A549 (cell line): ENCODE measurements around the gene KCNMA1. TPM values are rescaled to one million over a fixed set of nuclear protein-coding genes. Genes with fewer than 3 reads are reported as not detected.

Source experiments
- ATAC-seq, 2 experiments: fragments of 200-7000 bp in 1 of 2; fragments of >200 bp in 1 of 2; cut with Nextera tagmentation in 1 of 2; cut with Tn5 transposase in 1 of 2; 3 replicates each; pipeline versions ENCODE4 v1.8.0 to v1.9.1; 2018 to 2020; ENCODE audit warnings: mild to moderate bottlenecking in 1 of 2, moderate library complexity in 1 of 2
- CTCF ChIA-PET: fragments of 300-600 bp; sonication (Branson Sonifier 250); formaldehyde crosslinking; extraction: SDS; loops from one replicate; lab custom pipeline; 2021; ENCODE audit warnings: antibody characterized with exemption, inconsistent platforms; lab: Yijun Ruan, JAX
- POLR2A ChIA-PET: fragments of 350-600 bp; formaldehyde crosslinking; extraction: SDS; loops from one replicate; lab custom pipeline; 2021; ENCODE audit warnings: antibody characterized with exemption, inconsistent platforms; lab: Yijun Ruan, JAX
- DNase-seq, 2 experiments: peaks; one replicate each; pipeline versions ENCODE4 v3.0.0 to v3.0.0-alpha.2; 2011 to 2016; ENCODE audit warnings: low read depth in 1 of 2, low spot score in 1 of 2
- FAIRE-seq: peaks from 2 replicates; lab custom pipeline; 2011; peaks lifted over from hg19 to GRCh38; lab: Jason Lieb, UNC
- H3K27ac ChIP-seq, 2 experiments: fragments of >200 bp; sonication (Bioruptor Twin); formaldehyde crosslinking; 3 replicates each; pipeline ENCODE4 v1.5.1; 2016 to 2017
- H3K4me1 ChIP-seq: fragments of >200 bp; sonication (Bioruptor Twin); formaldehyde crosslinking; 3 replicates; pipeline ENCODE4 v1.6.1; 2016
- H3K4me2 ChIP-seq: fragments of >200 bp; sonication (Bioruptor Twin); formaldehyde crosslinking; 3 replicates; pipeline ENCODE4 v1.6.1; 2016
- H3K4me3 ChIP-seq: fragments of >200 bp; sonication (Bioruptor Twin); formaldehyde crosslinking; 3 replicates; pipeline ENCODE4 v1.5.1; 2016
- H3K9me3 ChIP-seq: fragments of >200 bp; sonication (Bioruptor Twin); formaldehyde crosslinking; 3 replicates; pipeline ENCODE4 v1.6.1; 2016
- BHLHE40 ChIP-seq: IDR thresholded peaks from 2 replicates; pipeline ENCODE4 v1.6.1; 2012; ENCODE audit warnings: low read depth, low read length, inconsistent platforms
- EP300 ChIP-seq, 2 experiments: fragments of >200 bp; sonication (Bioruptor Twin); formaldehyde crosslinking; IDR thresholded peaks; 2 replicates in 1 of 2; 3 replicates in 1 of 2; pipeline ENCODE4 v1.6.1; 2016 to 2017
- FOSL2 ChIP-seq, 2 experiments: fragments of 450-650 bp in 1 of 2; fragments of >200 bp in 1 of 2; sonication (Bioruptor Twin) in 1 of 2; formaldehyde crosslinking; IDR thresholded peaks; 2 replicates each; pipeline versions ENCODE4 v1.5.0 to v1.6.1; 2016 to 2020; ENCODE audit warnings: mild to moderate bottlenecking in 1 of 2, moderate library complexity in 1 of 2
- FOXS1 ChIP-seq: fragments of 250-450 bp; sonication (Bioruptor Pico); IDR thresholded peaks from 2 replicates; pipeline ENCODE4 v1.5.0; 2020; ENCODE audit warnings: mild to moderate bottlenecking, moderate library complexity
- HDAC2 ChIP-seq: fragments of 200-600 bp; sonication (generic); IDR thresholded peaks from 2 replicates; pipeline ENCODE4 v1.6.1; 2016
- HES2 ChIP-seq: fragments of >200 bp; sonication (Bioruptor Twin); formaldehyde crosslinking; IDR thresholded peaks from 2 replicates; pipeline ENCODE4 v1.6.1; 2016
- HOXA7 ChIP-seq: fragments of 250-450 bp; sonication (Bioruptor Pico); IDR thresholded peaks from 2 replicates; pipeline ENCODE4 v1.5.0; 2020; ENCODE audit warnings: mild to moderate bottlenecking, moderate library complexity
- HOXB13 ChIP-seq: fragments of 250-450 bp; sonication (Bioruptor Pico); IDR thresholded peaks from 2 replicates; pipeline ENCODE4 v1.5.0; 2020; ENCODE audit warnings: low read depth, mild to moderate bottlenecking, moderate library complexity
- JUNB ChIP-seq: fragments of >200 bp; sonication (Bioruptor Twin); formaldehyde crosslinking; IDR thresholded peaks from 2 replicates; pipeline ENCODE4 v1.6.1; 2016
- MAZ ChIP-seq: fragments of 150-350 bp; IDR thresholded peaks from 2 replicates; pipeline ENCODE4 v1.6.1; 2014; ENCODE audit warnings: antibody characterized with exemption, low read depth, low read length, borderline replicate concordance
- NPAS2 ChIP-seq: fragments of 250-450 bp; sonication (Bioruptor Pico); IDR thresholded peaks from 2 replicates; pipeline ENCODE4 v1.8.0; 2022; ENCODE audit warnings: mild to moderate bottlenecking, moderate library complexity, borderline replicate concordance
- PHF8 ChIP-seq: fragments of 200-600 bp; sonication (generic); IDR thresholded peaks from 2 replicates; pipeline ENCODE4 v1.6.1; 2016; ENCODE audit warnings: low read depth, mild to moderate bottlenecking, antibody characterized with exemption, moderate library complexity, borderline replicate concordance
- POLR2AphosphoS2 ChIP-seq: conservative IDR thresholded peaks from 2 replicates; pipeline ENCODE4 v1.6.1; 2012; ENCODE audit warnings: low read length, improper control_type of control experiment, inconsistent platforms
- RFX5 ChIP-seq: fragments of 450-650 bp; IDR thresholded peaks from 2 replicates; pipeline ENCODE4 v1.7.1; 2014; ENCODE audit warnings: antibody characterized with exemption, mild to moderate bottlenecking, moderate library complexity
- TFCP2L1 ChIP-seq: fragments of 250-450 bp; sonication (Bioruptor Pico); IDR thresholded peaks from 2 replicates; pipeline ENCODE4 v1.5.0; 2021; ENCODE audit warnings: mild to moderate bottlenecking
- USF2 ChIP-seq: fragments of 450-650 bp; IDR thresholded peaks from 2 replicates; pipeline ENCODE4 v1.6.1; 2014; ENCODE audit warnings: antibody characterized with exemption
- ZFP36 ChIP-seq: fragments of 450-650 bp; IDR thresholded peaks from 2 replicates; pipeline ENCODE4 v1.6.1; 2014; ENCODE audit warnings: borderline replicate concordance; ENCODE audit not compliant: partially characterized antibody
- ZSCAN20 ChIP-seq: fragments of 250-450 bp; sonication (Bioruptor Pico); IDR thresholded peaks from 2 replicates; pipeline ENCODE4 v1.8.0; 2022; ENCODE audit warnings: mild to moderate bottlenecking, moderate library complexity
- WGBS: methylation state at CpG from one replicate; pipeline ENCODE4 v1.1.6; 2017; ENCODE audit errors: missing lambda C conversion rate; 5-methylcytosine and 5-hydroxymethylcytosine counted together
- polyA plus RNA-seq, 4 experiments: library from polyadenylated mRNA; depleted of rRNA in 3 of 4; stranded (reverse); fragments of >200 nt; fragmentation: RNase III in 1 of 4; extraction: RNeasy Plus Mini Kit Qiagen cat#74134 plus additional on column Dnase treatment in 1 of 4; gene quantifications; 2 replicates in 3 of 4; 3 replicates in 1 of 4; pipeline ENCODE4 v1.2.3, GENCODE V29; 2011 to 2017
- TF ChIP-seq, protein P1 (sequence below): IDR thresholded peaks from 2 replicates; pipeline ENCODE4 v1.6.1; 2012; ENCODE audit warnings: low read depth, borderline replicate concordance

The KCNMA1 gene
- polyA plus RNA-seq, 2 of the 4 experiments (the other 2 are of a cell fraction), result 14.9 to 30.6 TPM

DNA sequence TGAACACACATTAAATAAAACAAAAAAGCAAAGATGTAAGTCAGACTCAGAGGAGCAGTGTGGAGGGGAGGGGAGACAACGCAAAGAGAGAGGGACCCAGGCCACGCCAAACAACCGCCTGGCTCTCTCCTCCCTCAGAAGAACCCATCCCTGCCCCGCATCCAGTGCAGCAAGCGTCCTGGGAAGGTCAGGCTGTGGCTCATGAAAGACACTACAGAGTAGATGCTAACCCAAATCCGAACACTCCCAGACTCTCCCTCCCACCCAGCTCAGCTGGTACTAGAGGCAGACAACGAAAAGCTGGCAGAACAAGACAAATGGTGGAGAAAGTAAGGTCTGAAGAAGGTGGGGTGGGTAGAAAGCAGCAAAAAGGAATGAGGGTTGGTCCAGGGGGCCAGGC lies 39.0 kb downstream of the KCNMA1 start:
- TF ChIP-seq TFCP2L1, result no peak
- no peak for TF ChIP-seq USF2
- no peak for TF ChIP-seq ZFP36
- no peak for TF ChIP-seq HES2
- TF ChIP-seq, protein P1, sequence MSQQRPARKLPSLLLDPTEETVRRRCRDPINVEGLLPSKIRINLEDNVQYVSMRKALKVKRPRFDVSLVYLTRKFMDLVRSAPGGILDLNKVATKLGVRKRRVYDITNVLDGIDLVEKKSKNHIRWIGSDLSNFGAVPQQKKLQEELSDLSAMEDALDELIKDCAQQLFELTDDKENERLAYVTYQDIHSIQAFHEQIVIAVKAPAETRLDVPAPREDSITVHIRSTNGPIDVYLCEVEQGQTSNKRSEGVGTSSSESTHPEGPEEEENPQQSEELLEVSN, result no peak
- TF ChIP-seq EP300 (IDR thresholded peaks at IDR 0.05), result no peak
- TF ChIP-seq HDAC2, result no peak
- no peak for TF ChIP-seq FOXS1 (CRISPR knock-in tag)
- no peak for TF ChIP-seq BHLHE40
- no peak for TF ChIP-seq FOSL2 (IDR thresholded peaks at IDR 0.05)
- TF ChIP-seq FOSL2 (CRISPR knock-in tag; IDR thresholded peaks at IDR 0.05), result no peak
- TF ChIP-seq HOXB13 (CRISPR knock-in tag), result no peak
- TF ChIP-seq HOXA7 (CRISPR knock-in tag), result no peak
- no peak for TF ChIP-seq MAZ
- Histone ChIP-seq H3K9me3 (no peaks in the 10 kb centered on the region), H3K4me3 (no peak overlapping the region), H3K27ac (peak overlapping the region in 1 of 2 experiments; percentile 44; a peak in 3 of 6 replicates), H3K4me2 (no peak overlapping the region), H3K4me1 (peaks cover 35% of the 10 kb centered on the region)
- 87% methylated on average over 7 of the region's 7 CpGs for WGBS
- no peak for DNase-seq
- ChIA-PET CTCF (interaction anchor here (1.6 kb wide), 1 partner anchor 16 kb away, joined by 3 read pairs; no protein-coding TSS in a partner anchor), POLR2A (no interaction called here)
- FAIRE-seq, result no peak
- no peak for ATAC-seq

DNA sequence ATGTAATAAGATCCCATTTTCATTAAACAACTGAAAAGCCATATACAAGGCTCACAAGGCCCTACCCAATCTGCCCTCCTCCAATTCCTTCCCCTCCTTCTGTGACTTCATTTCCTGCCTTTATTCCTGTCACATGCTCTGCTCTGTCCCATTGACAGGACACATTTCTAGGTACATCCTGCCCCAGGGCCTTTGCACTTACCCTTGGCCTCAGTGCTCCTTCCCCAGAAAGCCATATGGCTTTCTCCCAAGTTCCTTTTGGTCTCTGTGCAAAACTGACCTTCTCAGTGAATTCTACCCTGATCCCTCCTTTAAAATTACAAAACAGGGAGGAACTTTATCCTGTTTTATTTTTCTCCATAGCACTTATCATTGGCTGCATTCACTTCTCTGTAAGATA lies 40.0 kb downstream of the KCNMA1 start:
- no peak for ATAC-seq
- no peak overlapping the region for H3K4me3 ChIP-seq
- H3K27ac ChIP-seq, result peak overlapping the region in 1 of 2 experiments; percentile 24; a peak in 1 of 6 replicates
- TF ChIP-seq NPAS2 (no peak), HOXB13 (CRISPR knock-in tag) (no peak)
- peaks cover 35% of the 10 kb centered on the region for H3K4me1 ChIP-seq
- ChIA-PET POLR2A (no interaction called here), CTCF (interaction anchor here (1.6 kb wide), 1 partner anchor 15 kb away, joined by 3 read pairs; no protein-coding TSS in a partner anchor)
- H3K4me2 ChIP-seq, result no peak overlapping the region
- no peak for FAIRE-seq
- H3K9me3 ChIP-seq, result no peaks in the 10 kb centered on the region
- no peak for DNase-seq

GRCh38 chr10:77594471-77594783 lies 43.2 kb downstream of the KCNMA1 start:
- Histone ChIP-seq H3K4me1 (peaks cover 36% of the 10 kb centered on the region), H3K4me3 (no peak overlapping the region), H3K4me2 (no peak overlapping the region), H3K9me3 (no peaks in the 10 kb centered on the region), H3K27ac (peak overlapping the region; percentile 86 to 91)
- ATAC-seq (no peak), DNase-seq (no peak), FAIRE-seq (no peak)
- ChIA-PET POLR2A (no interaction called here), CTCF (interaction anchor here (1.1 to 3.0 kb wide), 2 partner anchors 11 to 202 kb away, joined by 3 to 8 read pairs; no protein-coding TSS in a partner anchor)
- 93% methylated on average over 4 of the region's 4 CpGs for WGBS
- no peak for TF ChIP-seq EP300 (IDR thresholded peaks at IDR 0.05)
- TF ChIP-seq FOXS1 (CRISPR knock-in tag), result no peak
- TF ChIP-seq MAZ, result no peak
- no peak for TF ChIP-seq RFX5
- no peak for TF ChIP-seq POLR2AphosphoS2
- TF ChIP-seq PHF8, result no peak
- TF ChIP-seq JUNB, result no peak
- TF ChIP-seq BHLHE40, result no peak
- no peak for TF ChIP-seq ZSCAN20 (CRISPR knock-in tag)
